Endothelial cell of umbilical vein (primary cell): ENCODE data around the gene AMMECR1. TPM values are rescaled to one million over a fixed set of nuclear protein-coding genes. Genes with fewer than 3 reads are reported as not detected.

Experiments
- BruUV-seq: library from RNA; stranded (reverse); fragments of 400-500 nt; replicated peaks from 2 replicates; lab custom pipeline; 2021; lab: Mats Ljungman, UMichigan
- CTCF ChIA-PET: fragments of 300-600, 350-600 bp; sonication (Branson Sonifier 250); formaldehyde crosslinking; loops from one replicate; lab custom pipeline; 2021; ENCODE audit warnings: antibody characterized with exemption, inconsistent platforms; lab: Charles Lee
- POLR2A ChIA-PET: fragments of 300-600, 350-600 bp; sonication (Branson Sonifier 250); formaldehyde crosslinking; loops from one replicate; lab custom pipeline; 2021; ENCODE audit warnings: antibody characterized with exemption, inconsistent platforms; lab: Charles Lee
- DNase-seq: peaks from one replicate; pipeline ENCODE4 v3.0.0-alpha.2; 2011; ENCODE audit warnings: low read depth, low spot score
- FAIRE-seq: peaks from 2 replicates; lab custom pipeline; 2011; peaks lifted over from hg19 to GRCh38; lab: Jason Lieb, UNC
- H2AFZ ChIP-seq: 2 replicates; pipeline ENCODE4 v1.6.0; 2012; ENCODE audit warnings: low read depth, low read length, control low read depth, inconsistent platforms
- H3K27ac ChIP-seq: 2 replicates; pipeline ENCODE4 v1.5.1; 2011; ENCODE audit warnings: low read depth, mild to moderate bottlenecking, control low read depth, low read length, moderate library complexity; ENCODE audit not compliant: insufficient read depth
- H3K27me3 ChIP-seq, 2 experiments: 2 replicates each; pipeline versions ENCODE4 v1.6.0 to v1.6.1; 2011; ENCODE audit warnings: low read length in 2 of 2, mixed read lengths in 1 of 2; ENCODE audit not compliant: control insufficient read depth in 2 of 2, insufficient read depth in 2 of 2
- H3K36me3 ChIP-seq, 2 experiments: 2 replicates in 1 of 2; 3 replicates in 1 of 2; pipeline ENCODE4 v1.5.1; 2011; ENCODE audit warnings: low read length in 2 of 2, mild to moderate bottlenecking in 1 of 2, moderate library complexity in 1 of 2; ENCODE audit not compliant: control insufficient read depth in 2 of 2, insufficient read depth in 2 of 2; ENCODE audit errors: extremely low read depth in 1 of 2
- H3K4me1 ChIP-seq: 3 replicates; pipeline ENCODE4 v1.5.1; 2011; ENCODE audit warnings: mild to moderate bottlenecking, low read length; ENCODE audit not compliant: control insufficient read depth, insufficient read depth; ENCODE audit errors: extremely low read depth
- H3K4me2 ChIP-seq: 2 replicates; pipeline ENCODE4 v1.6.1; 2011; ENCODE audit warnings: low read length, control low read depth, mixed read lengths; ENCODE audit not compliant: insufficient read depth
- H3K4me3 ChIP-seq, 3 experiments: fragments of 200-600 bp in 1 of 3; sonication (generic), shearing (Covaris generic) in 1 of 3; replicated peaks in 1 of 3; 2 replicates each; pipeline ENCODE4 v1.5.1; 2011 to 2016; ENCODE audit warnings: control low read depth in 3 of 3, low read length in 3 of 3, mild to moderate bottlenecking in 2 of 3, inconsistent platforms in 1 of 3, low read depth in 1 of 3, moderate library complexity in 1 of 3; ENCODE audit not compliant: insufficient read depth in 1 of 3
- H3K79me2 ChIP-seq: 2 replicates; pipeline ENCODE4 v1.6.0; 2012; ENCODE audit warnings: low read length, inconsistent platforms; ENCODE audit not compliant: control insufficient read depth, insufficient read depth
- H3K9ac ChIP-seq: replicated peaks from 2 replicates; pipeline ENCODE3; 2011; ENCODE audit warnings: low read length, control low read depth; ENCODE audit not compliant: insufficient read depth; ENCODE audit errors: extremely low read depth
- H3K9me1 ChIP-seq: replicated peaks from 3 replicates; pipeline ENCODE4 v1.6.0; 2011; ENCODE audit warnings: mild to moderate bottlenecking, low read length; ENCODE audit not compliant: control insufficient read depth, insufficient read depth; ENCODE audit errors: extremely low read depth
- H3K9me3 ChIP-seq: replicated peaks from 2 replicates; pipeline ENCODE4 v1.5.1; 2012; ENCODE audit warnings: low read length, inconsistent platforms; ENCODE audit not compliant: control insufficient read depth, insufficient read depth
- H4K20me1 ChIP-seq: replicated peaks from 2 replicates; pipeline ENCODE3; 2011; ENCODE audit warnings: mild to moderate bottlenecking, low read length; ENCODE audit not compliant: control insufficient read depth, insufficient read depth; ENCODE audit errors: extremely low read depth
- EZH2 ChIP-seq: IDR thresholded peaks from 2 replicates; pipeline ENCODE4 v1.6.1; 2012; ENCODE audit warnings: borderline replicate concordance, low read depth, mild to moderate bottlenecking, moderate library complexity, low read length, inconsistent platforms; ENCODE audit not compliant: severe bottlenecking
- FOS ChIP-seq: IDR thresholded peaks from 2 replicates; pipeline ENCODE4 v1.6.1; 2011; ENCODE audit warnings: mild to moderate bottlenecking, low read length, moderate library complexity, borderline replicate concordance; ENCODE audit not compliant: insufficient read depth
- GATA2 ChIP-seq: IDR thresholded peaks from 2 replicates; pipeline ENCODE4 v1.7.0; 2011; ENCODE audit warnings: low read depth, mild to moderate bottlenecking, moderate library complexity, mixed read lengths, low read length; ENCODE audit not compliant: insufficient read length, insufficient read depth
- JUN ChIP-seq: IDR thresholded peaks from 2 replicates; pipeline ENCODE4 v1.6.1; 2011; ENCODE audit warnings: borderline replicate concordance, low read depth; ENCODE audit not compliant: insufficient read length, insufficient read depth
- MYC ChIP-seq: IDR thresholded peaks from one replicate; pipeline ENCODE4 v1.6.1; 2011; ENCODE audit warnings: mild to moderate bottlenecking, low read depth, low read length
- POLR2A ChIP-seq: IDR thresholded peaks from 2 replicates; pipeline ENCODE4 v1.6.1; 2012; ENCODE audit warnings: low read depth, mild to moderate bottlenecking, control low read depth, low read length
- POLR2AphosphoS5 ChIP-seq: IDR thresholded peaks from 2 replicates; pipeline ENCODE4 v1.6.1; 2012; ENCODE audit warnings: low read depth, mild to moderate bottlenecking, control low read depth, low read length, moderate library complexity; ENCODE audit not compliant: insufficient read depth
- dilution Hi-C: fragments of 300-500 bp; cut with MboI; formaldehyde crosslinking; loops from one replicate; pipeline ENCODE4 v1.15.0; 2019; ENCODE audit warnings: low sequenced_read_pairs; ENCODE audit not compliant: extremely low pct_ligation_motif_present
- intact Hi-C: fragments of 100-400 bp; cut with micrococcal nuclease; formaldehyde crosslinking; loops from one replicate; pipeline ENCODE4 v1.10.0; 2022
- polyA plus RNA-seq, 4 experiments: library from polyadenylated mRNA; depleted of rRNA in 3 of 4; stranded (reverse) in 3 of 4; unstranded in 1 of 4; fragments of >200 nt; gene quantifications; 2 replicates each; pipeline versions ENCODE4 v1.2.1 to v1.2.3, GENCODE V29; 2011 to 2012; ENCODE audit warnings: missing spikeins in 1 of 4
- total RNA-seq: library from RNA; stranded (reverse); gene quantifications from 2 replicates; pipeline ENCODE4 v1.2.3, GENCODE V29; 2021
- TF ChIP-seq, protein P1 (sequence below), 2 donors: IDR thresholded peaks; 1 replicate in 1 of 2; 2 replicates in 1 of 2; pipeline ENCODE4 v1.5.1; 2011; ENCODE audit warnings: low read length in 2 of 2, mild to moderate bottlenecking in 2 of 2, moderate library complexity in 2 of 2, control low read depth in 1 of 2, inconsistent platforms in 1 of 2, low read depth in 1 of 2; ENCODE audit not compliant: insufficient read depth in 1 of 2; ENCODE audit errors: extremely low read depth in 1 of 2
- TF ChIP-seq, protein P2 (sequence below): IDR thresholded peaks from 2 replicates; pipeline ENCODE4 v1.6.1; 2011; ENCODE audit not compliant: insufficient read depth, insufficient read length

The AMMECR1 gene
- total and polyA plus RNA-seq, 2 donors (not counting 3 experiments of a cell fraction or from before 2014, with no cell fraction given), result 3.6 to 6.9 TPM

DNA sequence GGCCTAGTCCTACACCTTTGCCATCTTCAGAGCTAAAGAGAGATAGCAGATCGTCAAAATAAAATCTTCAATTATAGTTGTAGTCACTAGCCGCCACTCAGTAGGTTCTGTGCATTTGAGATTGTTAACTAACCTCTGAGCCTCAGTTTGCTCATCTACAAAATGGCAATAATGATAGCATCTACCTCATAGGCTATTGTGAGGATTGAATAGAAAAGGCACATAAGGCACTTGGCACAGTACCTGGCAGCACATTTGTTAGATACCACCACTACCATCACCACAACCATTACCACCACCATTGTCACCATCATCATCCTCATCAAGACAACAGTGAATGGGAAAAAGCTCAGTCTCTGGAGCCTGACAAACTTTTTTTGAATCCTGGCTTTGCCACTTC, 134.6 kb downstream of the AMMECR1 start:
- Histone ChIP-seq H3K27ac (no peak overlapping the region), H3K36me3 (no peaks in the 10 kb centered on the region), H3K4me1 (peaks cover 3% of the 10 kb centered on the region), H4K20me1 (no peaks in the 10 kb centered on the region), H3K9me3 (no peaks in the 10 kb centered on the region), H3K4me3 (no peak overlapping the region), H3K79me2 (no peaks in the 10 kb centered on the region), H3K27me3 (no peaks in the 10 kb centered on the region), H3K4me2 (no peak overlapping the region), H3K9ac (no peak overlapping the region), H2AFZ (no peak overlapping the region), H3K9me1 (no peaks in the 10 kb centered on the region)
- intact Hi-C loops, result no loop called here
- CTCF ChIA-PET, result no interaction called here
- no TSS peak for BruUV-seq
- POLR2A ChIA-PET, result no interaction called here
- DNase-seq, result no peak
- no peak for TF ChIP-seq MYC
- no peak for TF ChIP-seq POLR2AphosphoS5
- no peak for TF ChIP-seq FOS
- TF ChIP-seq, protein P1, sequence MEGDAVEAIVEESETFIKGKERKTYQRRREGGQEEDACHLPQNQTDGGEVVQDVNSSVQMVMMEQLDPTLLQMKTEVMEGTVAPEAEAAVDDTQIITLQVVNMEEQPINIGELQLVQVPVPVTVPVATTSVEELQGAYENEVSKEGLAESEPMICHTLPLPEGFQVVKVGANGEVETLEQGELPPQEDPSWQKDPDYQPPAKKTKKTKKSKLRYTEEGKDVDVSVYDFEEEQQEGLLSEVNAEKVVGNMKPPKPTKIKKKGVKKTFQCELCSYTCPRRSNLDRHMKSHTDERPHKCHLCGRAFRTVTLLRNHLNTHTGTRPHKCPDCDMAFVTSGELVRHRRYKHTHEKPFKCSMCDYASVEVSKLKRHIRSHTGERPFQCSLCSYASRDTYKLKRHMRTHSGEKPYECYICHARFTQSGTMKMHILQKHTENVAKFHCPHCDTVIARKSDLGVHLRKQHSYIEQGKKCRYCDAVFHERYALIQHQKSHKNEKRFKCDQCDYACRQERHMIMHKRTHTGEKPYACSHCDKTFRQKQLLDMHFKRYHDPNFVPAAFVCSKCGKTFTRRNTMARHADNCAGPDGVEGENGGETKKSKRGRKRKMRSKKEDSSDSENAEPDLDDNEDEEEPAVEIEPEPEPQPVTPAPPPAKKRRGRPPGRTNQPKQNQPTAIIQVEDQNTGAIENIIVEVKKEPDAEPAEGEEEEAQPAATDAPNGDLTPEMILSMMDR (IDR thresholded peaks at IDR 0.05; ENCODE audit: extremely low read depth in 1 of 2, insufficient read depth in 1 of 2, low read depth in 1 of 2, low read length in 2 of 2), result no peak
- no peak for TF ChIP-seq GATA2
- no peak for TF ChIP-seq POLR2A
- no peak for TF ChIP-seq EZH2
- TF ChIP-seq, protein P2, sequence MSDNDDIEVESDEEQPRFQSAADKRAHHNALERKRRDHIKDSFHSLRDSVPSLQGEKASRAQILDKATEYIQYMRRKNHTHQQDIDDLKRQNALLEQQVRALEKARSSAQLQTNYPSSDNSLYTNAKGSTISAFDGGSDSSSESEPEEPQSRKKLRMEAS, result no peak
- TF ChIP-seq JUN, result no peak
- peak; percentile 44 for FAIRE-seq
- dilution Hi-C loops, result no loop called here
